T-helper 9 cell (primary cell): Measurements from ENCODE around the gene RBMS3.
"Not testable (repeated sequence)": the region's sequence is repeated elsewhere in the genome, so short reads cannot be mapped to it uniquely, and the experiment has no call there.

Source experiments
- DNase-seq: peaks from one replicate; pipeline ENCODE4 v3.0.0-alpha.2; 2020

RBMS3 gene

GRCh38 chr3:29440413-29441305 is 159.8 kb downstream of the RBMS3 start:
- no peak for DNase-seq

- no peak for DNase-seq
Measured at GRCh38 chr3:29441422-29441821, 160.6 kb downstream of the RBMS3 start.

DNA sequence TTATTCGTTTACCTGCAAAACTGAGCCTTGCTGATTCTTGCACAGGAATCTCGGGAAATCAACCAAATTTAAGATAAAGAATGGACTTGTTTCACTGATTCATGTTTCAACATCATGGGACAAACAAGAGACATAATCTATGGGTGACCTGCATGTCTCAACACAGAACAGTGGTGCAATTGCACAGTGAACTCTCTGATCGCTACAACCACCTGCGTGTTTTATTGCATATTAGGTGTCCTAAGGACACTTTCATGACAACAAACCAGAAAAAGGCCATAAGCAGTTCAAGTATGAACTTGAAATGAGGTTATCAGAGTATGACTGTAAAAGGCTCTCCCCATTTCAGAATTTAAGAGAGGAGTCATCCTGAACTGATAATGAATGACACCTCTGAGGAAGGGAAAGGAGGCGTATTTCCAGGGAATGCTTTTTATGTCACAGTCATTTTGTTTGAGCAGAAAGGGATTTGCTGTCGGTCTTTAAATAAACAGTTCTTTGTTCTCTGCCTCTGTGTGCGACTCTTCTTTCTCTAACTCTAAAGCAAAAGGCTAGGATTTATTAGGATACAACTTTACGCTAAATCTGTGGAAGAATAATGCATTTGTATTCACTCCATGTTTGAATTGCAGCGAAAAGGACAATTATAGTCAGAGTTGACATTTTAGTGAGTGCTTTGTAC is 167.2 kb downstream of the RBMS3 start:
- no peak for DNase-seq

- DNase-seq: no peak
Measured at GRCh38 chr3:29451920-29452319, 171.0 kb downstream of the RBMS3 start.

- DNase-seq: no peak
Measured at GRCh38 chr3:29452934-29453283, 172.0 kb downstream of the RBMS3 start.

DNA sequence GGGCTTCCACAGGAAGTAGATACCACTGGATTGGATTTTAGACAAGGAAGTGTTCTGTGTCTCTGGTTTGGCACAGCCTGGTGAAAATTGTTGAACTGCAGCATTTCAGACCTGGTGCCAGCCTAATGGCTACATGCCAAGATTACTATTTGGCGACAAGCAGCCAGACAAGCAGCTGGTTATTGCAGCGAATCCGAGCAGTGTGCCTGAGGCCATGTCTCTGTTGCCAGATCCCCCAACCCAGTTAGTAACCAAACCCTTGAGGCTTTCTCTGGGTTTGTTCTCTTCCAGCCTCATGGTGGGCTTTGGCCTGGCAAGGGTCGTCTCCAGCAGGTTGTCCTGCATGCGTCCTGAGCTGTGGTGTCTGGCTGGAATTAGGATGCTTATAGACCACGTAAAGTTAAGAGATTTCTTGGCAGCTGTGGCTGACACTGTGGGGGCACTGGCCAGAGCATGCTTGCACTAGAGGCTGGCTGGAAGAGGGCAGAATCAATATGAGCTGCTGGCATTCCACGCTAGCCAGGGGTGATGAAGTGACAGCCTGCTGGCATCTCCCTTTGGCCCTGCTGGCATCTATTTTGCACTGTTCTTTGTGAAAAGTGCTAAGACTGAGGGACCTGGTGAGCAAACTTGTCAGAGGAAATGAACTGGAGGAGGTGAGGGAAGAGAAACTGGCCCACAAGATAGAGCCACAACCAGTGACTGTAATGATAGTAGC is 172.6 kb downstream of the RBMS3 start:
- DNase-seq: no peak

GRCh38 chr3:29454161-29454611 is 173.3 kb downstream of the RBMS3 start:
- DNase-seq: no peak

GRCh38 chr3:29456901-29457300 is 176.0 kb downstream of the RBMS3 start:
- no peak for DNase-seq

DNA sequence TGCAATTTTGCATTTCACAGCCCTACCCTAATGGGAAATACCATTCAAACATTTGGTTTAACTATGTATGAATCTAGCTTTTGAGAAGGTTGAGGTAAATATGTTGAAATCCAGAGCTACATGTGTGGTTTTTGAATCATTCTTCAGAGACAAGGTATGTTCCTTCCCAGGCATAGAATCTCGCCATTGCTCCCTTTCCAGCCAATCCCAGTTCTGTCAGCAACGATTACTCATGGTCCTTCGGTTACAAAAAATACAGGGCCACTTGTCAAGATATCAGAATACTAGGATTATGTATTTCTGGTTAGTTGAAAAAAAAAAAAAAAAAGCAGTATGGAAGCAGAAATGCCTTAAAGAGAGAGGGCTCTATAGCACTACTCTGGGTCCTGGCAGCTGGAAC is 182.4 kb downstream of the RBMS3 start:
- no peak for DNase-seq

- no peak for DNase-seq
Measured at GRCh38 chr3:29465836-29466235, 185.0 kb downstream of the RBMS3 start.

GRCh38 chr3:29466442-29466841 is 185.6 kb downstream of the RBMS3 start:
- no peak for DNase-seq

DNA sequence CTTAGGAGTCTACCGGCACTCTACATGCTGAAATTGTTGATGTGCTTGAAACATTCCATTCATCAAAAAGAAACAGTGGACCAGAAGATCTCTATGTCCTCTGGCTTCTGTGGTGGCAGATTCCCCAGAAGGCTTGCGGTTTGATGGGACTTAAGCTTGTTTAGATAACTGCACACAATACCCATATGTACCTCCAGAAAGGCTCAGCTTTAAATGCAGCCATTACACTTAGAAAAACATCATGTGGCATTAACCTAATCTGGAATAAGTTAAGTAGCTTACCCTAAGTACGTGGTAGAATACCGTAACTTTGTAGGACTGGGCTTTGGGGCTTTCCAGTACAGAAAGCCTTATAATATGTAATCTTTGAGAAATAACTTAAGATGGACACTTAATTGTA is 187.3 kb downstream of the RBMS3 start:
- no peak for DNase-seq

DNA sequence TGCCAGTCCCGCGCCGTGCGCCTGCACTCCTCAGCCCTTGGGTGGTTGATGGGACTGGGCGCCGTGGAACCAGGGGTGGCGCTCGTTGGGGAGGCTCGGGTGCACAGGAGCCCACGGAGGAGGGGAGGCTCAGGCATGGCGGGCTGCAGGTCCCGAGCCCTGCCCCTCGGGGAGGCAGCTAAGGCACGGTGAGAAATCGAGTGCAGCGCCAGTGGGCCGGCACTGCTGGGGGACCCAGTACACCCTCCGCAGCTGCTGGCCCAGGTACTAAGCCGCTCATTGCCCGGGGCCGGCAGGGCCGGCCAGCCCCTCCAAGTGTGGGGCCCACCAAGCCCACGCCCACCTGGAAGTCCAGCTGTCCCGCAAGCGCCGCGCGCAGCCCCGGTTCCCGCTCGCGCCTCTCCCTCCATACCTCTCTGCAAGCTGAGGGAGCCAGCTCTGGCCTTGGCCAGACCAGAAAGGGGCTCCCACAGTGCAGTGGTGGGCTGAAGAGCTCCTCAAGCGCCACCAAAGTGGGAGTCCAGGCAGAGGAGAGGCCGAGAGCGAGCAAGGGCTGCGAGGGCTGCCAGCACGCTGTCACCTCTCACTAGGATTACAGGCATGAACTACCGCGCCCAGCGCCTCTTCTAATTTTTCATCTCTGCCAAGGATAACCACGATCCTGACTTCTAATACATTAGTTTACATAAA is 192.8 kb downstream of the RBMS3 start:
- not testable (repeated sequence) for DNase-seq

DNA sequence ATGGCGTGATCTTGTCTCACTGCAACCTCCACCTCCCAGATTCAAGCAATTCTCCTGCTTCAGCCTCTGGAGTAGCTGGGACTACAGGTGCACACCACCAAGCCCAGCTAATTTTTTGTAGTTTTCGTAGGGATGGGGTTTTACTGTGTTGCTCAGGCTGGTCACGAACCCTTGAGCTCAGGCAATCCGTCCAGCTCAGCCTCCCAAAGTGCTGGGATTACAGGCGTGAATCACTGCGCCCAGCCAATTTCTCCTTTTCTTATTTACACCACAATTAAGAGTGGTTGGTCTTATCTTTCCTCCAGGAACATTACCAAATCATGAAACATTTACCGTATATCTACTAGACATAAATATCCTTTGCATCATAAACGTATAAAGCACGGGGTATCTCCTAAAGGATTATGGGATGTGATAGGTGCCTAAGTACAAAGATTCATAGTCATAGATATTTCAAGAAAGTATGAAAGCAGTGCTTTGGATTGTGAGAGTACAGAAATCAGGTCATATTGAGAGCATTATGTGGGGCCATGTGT is 194.5 kb downstream of the RBMS3 start:
- DNase-seq: no peak

- no peak for DNase-seq
Measured at GRCh38 chr3:29475854-29476253, 195.0 kb downstream of the RBMS3 start.

- no peak for DNase-seq
Measured at GRCh38 chr3:29478611-29479010, 197.7 kb downstream of the RBMS3 start.

GRCh38 chr3:29481249-29481648 is 200.4 kb downstream of the RBMS3 start:
- DNase-seq: no peak

DNA sequence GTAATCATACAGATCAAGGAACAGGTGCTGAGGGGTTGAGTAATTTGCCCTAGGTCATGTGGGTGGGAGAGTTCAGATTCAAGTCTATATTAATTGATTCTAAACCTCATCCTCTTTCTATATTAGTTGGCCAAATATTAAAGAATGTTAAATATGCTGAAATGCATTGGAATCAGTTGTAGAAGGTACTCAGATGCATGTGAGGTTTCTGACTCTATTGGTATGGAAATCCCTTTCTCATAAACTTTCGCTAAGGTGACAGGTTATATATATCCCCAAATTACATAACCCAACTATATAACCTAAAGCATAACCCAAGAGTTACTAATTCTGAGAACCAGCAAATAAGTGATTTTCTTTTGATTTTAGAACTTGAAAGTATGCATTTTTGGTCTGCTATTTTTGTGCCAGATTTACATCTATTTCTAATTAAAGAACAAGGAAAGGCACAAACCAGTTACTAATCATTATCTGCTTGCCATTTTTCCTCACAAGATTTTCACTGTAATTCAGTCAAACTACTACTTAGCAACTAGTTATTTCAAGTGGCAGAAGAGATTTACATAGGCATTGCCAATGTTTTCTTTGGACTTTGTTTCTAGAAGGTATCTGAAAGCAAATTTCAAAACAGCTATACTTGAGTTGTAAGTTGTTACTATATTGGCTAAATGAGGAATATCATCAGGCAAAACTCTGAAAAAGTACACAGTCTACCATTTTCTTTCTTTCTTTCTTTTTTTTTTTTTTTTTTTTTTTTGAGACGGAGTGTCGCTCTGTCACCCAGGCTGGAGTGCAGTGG is 201.3 kb downstream of the RBMS3 start:
- DNase-seq: no peak

DNA sequence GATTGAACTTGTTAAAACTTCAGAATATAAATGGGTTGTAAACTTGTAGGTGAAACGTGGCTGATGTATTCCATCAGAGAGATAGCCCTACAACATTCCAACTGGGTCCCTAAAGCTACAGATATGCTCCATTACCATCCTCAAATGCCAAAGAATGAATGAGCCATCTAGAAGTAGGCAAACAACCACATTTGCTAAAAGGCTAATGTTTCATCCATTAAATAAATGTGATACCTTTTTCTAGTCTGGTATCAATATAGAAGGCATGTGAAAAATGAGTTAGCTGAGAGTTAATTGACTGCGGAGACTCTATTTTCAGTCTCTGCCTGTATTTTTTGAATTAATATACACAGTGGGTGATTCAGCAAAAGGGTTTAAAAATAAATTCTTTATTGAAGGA is 203.8 kb downstream of the RBMS3 start:
- no peak for DNase-seq

DNA sequence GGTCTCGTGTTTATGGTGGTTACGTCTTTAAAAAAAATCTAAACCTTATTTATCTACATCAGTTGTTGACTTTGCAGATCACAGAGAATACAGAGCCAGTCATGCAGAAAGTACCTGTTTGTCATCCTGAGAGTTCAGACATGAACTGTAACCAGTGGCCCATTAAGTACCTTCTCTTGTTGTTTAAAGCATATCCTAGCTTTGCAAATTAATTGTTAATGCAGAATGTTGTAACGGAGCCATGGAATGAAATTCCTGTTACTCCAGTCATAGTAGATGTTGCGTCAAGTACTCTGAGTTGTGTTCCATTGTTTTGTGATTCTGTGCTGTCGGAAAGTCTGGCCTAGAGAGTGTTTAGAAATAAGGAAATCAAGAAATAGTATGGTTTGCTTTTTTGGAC is 205.2 kb downstream of the RBMS3 start:
- DNase-seq: no peak

DNA sequence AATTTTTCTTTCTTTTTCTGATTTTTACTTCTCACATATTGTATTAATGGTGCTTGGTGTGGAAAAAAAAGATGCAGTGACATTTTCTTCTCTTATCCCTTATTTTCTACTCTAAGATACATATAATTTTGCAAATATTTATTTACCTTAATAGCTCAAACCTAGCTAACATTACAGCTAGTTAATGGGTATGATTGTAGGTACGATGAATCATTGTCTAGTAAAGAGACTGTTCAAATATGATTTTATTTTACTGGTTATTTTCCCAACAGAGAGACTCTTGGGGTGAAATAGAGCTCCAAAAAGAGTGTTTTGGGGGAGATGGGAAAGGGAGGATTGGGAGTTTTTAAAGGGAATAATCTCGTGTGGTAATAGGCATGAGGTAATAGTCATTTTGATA is 206.0 kb downstream of the RBMS3 start:
- DNase-seq: no peak

DNA sequence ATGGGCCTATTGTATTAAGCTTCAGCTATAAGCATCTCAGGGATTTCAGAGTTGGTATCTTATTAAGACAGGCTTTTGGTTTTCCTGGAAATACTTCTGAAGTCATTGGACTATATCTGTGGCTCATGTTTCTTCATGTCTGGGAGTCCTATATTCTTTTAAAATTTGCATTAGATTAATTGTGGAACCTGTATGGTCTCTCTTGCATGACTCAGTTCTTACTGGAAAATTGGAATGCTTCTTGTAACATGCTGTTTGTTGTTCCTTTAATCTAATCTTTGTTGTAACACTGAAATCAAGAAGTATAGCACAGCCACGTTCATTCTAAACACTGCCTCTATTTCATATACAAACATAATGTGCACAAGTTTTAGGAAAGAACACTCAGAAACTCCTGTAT is 208.1 kb downstream of the RBMS3 start:
- DNase-seq: no peak
